HG03097 (cell line): Measurements from ENCODE around the gene FOXP1.
"Not testable (repeated sequence)": the region's sequence is repeated elsewhere in the genome, so short reads cannot be mapped to it uniquely, and the experiment has no call there.

Source experiments
- ATAC-seq: cut with Tn5 transposase; IDR thresholded peaks from one replicate; pipeline ENCODE4 v1.9.1; 2021; ENCODE audit not compliant: unreplicated experiment, low FRiP score

The FOXP1 gene

DNA sequence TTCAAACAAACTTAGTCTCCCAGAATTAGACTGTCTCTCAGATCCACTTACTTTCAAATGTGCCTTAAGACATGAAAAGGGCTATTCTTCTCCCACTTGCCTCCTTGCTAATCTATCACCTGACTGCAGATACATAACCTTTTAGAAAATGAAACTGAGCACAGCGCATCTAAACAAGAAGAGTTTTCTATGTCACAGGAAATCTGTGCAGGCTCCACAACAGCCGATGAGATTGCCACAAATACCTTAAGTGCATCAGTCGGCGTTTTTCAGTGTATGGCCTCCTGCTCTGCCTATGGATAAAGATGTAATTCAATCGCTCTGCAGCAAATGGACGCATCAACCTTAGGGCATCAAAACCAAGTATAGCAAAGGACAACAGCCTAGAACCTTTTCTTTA is 544.2 kb downstream of the FOXP1 start:
- ATAC-seq, result no peak

DNA sequence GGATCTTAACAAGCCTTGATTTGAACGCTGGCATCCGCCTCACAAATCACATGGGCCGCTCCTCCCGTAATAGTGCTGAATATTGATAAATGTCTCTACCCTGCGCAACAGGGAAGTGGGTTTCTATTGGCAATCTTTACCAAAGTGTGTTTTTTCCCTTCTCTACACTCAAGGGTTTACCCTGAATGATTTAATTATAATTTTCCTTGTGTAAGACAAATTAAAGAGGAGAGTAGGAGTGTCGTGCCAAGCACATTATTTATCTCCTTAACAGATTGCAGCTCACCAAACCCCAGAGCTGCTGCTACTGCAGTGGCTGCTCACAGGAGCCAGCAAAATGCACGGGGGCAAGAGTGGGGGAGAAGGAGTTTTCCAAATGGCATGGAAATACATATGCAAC is 545.8 kb downstream of the FOXP1 start:
- no peak for ATAC-seq

DNA sequence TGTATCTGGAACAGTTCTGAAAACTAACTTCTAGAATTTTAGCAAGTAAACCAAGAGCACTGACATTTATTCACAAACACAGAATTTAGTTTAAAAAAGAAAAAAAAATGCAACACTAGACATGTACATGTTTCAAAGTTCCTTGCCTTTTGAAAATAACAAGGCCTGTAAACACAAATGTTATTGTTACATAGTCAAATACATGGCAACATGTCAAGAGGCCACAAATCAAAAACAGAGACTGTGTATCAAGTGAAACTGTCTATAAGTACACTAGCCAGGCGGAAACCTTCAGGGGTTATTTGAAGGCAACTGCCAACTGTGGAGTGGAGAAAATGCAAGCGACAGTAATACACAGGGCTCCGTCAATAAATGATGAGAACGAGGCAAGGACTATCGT is 547.6 kb downstream of the FOXP1 start:
- ATAC-seq, result no peak

DNA sequence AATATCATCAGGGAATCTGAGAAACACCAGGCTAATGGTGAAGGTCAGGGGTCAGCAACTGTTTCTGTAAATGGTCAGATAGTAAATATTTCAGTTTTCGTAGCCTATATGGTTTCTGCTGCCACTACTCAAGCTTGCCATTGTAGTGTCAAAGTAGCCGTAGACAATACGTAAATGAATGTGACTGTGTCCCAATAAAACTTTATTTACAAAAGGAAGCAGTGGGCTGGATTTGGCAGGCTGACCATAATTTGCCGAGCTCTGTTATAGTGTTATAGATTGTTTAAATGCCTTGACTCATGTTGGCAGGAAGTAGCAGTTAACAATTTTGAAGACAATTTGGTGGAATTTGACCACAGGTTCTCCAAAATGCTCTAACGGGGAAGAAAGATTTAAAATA is 548.2 kb downstream of the FOXP1 start:
- ATAC-seq, result no peak

DNA sequence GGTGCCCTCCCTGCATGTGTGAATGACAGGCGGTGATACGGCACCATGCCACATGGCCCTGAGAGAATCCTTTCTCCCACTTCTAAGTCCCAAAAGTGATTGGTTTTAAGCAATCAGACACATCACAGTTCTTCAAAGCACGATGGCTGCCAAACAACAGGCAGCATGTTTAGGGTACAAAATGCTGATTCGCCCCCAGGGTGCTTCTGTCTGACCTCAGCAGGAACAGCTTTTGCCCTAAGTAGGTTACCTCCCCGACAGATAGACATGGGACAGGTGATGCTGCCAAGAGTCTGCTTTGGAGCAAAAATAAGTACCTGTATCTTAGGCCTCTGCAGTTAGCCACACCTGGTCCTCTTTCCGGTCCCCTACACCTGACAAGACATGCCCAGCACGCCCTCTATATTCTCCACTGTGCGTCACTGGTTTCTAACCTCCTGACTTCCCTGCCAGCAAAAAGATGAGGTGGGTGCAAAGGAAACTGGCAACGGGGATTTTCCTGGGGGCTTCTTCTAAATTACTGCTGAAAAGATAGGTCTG is 549.8 kb downstream of the FOXP1 start:
- no peak for ATAC-seq

DNA sequence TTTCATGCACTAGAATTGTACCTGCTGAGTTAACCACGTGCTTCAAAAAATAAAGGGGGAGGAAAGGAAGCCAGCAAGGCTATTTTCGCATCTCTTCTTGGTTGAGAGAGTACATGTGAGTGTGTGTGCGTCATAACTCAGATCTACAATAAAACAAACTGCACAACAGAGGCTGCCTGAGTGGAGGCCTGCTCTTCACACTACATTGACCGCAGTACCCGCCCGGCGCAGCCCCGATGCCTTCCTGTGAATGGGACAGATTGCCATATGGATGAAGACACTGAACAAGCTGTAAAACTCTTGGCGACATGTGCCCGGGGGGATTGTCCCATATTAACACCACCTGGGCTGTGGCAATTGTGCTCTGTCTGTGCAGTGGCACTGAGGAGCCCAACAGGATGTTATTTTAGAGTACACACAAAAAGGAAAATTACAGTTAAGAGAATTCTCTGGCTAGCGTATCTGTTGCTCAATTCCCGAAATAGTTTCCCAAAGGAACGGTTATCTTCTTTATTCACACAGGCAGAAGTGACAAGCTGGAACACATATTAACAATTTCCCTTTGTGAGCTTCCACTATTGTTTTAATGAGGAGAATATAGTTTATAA is 551.5 kb downstream of the FOXP1 start:
- ATAC-seq, result peak; percentile 66

DNA sequence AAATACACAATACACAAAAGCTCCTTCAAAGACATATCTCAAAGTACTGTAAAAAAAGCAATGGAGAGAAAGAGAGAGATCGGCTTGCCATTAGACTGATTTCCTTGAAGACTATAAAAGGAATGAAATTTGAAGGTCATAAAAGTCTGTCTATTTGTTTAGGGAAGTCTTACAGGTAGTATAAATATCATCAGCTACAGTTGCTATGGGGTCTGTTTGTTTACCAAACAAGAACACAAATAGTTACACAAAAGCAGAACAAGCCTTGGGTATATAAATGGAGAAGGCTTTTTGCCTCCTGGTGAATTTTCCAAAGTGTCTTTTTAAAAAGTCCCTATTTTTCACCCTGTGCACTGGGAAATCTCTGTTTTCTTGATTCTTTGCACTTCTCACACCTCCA is 552.3 kb downstream of the FOXP1 start:
- no peak for ATAC-seq

DNA sequence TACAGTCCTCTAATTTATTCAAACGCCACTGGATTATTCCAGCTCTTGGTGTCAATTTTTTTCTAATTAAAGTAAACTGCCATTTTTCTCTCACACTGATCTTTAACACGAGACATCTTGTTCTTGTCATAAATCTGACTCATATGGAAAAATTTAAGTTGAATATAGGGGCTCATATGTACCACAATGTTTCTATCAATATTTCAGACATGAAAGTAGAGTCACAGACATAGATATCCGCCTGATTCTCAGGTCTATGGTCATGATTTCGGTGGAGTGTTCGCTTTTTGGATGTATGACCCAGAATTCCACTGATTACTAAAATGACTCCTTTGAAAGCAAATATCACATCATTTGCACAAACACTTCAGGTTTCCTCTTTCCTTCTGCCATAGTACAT is 552.8 kb downstream of the FOXP1 start:
- no peak for ATAC-seq

DNA sequence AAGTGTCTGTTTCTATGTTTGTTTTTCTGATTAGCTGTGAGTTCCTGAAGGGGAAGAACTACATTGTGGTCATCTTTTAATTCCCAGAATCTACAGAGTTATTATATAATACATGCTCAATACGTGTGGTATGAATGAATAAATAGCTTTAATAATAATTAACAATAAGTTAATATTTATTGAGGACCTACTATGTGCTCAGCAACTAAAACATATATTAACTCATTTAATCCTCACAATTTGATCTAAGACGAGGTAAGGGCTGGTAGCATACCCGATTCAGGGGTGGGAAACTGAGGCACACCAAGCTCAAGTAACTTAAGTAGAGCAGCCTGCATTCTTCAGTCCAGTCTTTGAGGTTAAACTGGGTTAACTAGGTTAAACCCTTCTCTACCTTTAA is 553.8 kb downstream of the FOXP1 start:
- no peak for ATAC-seq

DNA sequence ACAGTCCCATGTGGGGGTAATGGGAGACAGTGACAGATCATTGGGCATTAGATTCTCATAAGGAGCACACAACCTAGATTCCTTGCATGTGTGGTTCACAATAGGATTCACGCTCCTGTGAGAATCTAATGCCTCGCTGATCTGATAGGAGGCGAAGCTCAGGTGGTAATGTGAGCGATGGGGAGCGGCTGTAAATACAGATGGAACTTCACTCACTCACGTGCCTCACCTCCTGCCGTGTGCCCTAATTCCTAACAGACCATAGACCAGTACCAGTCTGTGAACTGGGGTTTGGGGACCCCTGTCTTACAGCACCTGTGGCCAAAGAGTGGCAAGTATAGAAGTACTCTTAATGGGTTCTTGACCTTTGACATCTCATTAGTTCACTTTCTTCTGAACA is 554.7 kb downstream of the FOXP1 start:
- no peak for ATAC-seq

DNA sequence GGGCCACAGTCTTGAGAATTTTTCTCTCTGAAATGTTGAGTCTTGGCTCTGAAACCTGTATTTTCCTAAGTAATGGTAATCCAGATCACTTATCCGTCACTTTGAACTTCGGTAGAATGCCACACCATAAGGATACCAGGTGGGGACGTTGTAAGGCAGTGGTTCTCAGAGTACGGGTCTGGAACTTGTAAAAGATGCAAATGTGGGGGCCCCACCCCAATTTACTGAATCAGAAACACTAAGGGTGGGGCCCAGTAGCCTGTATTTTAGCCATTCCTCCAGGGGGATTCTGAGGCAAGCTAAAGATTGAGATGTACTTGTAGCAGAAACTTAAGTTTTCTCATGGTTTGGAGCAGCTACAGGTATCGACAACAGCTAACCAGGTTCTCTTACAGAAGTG is 555.3 kb downstream of the FOXP1 start:
- no peak for ATAC-seq

DNA sequence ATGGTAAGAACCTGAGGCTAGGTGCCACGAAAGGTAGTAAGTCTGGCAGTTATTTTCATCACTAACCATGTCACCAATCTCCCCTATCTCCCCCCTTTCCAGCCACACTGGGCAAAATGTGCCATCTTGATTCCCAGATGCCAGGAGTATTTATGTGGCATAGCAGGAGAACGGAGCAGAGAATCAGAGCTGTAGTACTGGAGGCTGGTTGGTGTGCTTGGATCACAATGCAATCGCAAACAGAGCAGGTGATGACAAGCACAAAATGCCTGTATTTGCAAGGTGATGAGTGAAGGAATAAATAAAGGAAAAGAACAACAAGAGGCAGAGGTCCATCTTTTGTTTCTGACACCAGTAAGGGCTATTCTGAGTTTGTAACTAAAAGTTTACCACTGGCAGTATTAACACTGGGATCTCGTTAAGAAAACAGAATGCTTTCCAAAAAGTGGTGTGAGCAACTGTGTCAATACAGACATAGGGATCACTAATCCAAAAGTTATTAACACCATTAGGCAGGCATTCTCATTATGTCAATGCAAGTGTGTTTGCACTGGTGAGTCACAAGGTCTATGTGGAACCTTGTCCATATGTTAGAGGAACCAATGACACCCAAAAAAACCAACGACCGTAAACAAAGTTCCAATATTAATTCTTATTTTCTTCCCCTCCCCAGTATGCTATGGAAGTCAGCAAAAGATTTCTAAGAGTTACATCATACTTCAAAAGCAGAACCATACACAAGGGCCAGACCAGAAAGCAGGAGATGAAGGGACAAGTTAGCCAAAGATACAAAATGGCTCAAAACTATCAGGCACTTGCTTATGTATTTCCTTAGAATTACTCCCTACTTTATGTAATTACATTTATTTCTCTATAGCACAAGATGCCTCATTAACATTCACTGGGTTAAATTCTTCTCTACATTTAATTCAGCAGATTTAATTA is 556.6 kb downstream of the FOXP1 start:
- no peak for ATAC-seq

DNA sequence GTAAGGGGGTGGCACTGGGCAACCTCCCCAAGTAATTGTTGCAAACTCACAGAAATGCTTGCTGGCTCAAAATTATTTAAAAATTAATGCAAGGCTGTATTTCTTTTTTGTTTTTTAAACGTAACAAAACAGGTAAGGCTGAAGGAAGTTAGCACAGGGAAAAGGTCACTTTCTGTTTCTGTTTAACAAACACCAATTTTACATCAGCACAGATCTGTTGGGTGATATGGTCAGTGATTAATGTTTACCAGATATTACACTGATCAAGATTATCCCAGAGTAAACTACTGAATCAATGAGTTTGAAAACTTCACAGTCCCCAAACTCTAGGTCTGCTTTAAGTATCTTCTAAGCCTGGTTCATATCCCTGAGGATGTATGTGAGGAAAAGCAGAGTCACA is 558.0 kb downstream of the FOXP1 start:
- no peak for ATAC-seq

DNA sequence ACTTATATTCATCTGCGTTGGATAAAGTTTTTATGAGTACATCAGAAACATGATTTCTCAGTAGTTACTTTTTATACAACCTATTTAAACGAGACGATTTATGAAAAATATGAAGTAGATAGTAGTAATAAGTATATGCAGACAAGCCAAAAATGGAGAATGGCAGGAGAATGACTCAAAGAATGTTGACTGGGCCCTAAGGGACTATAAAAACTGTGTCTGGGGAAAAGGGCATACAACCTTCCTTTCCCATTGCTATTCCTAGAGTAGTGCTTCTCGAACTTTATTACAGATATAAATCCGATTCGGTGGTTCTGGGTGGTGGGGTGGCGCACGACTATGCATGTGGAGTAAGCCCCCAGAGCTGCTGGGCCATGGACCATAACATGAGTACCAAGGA is 558.5 kb downstream of the FOXP1 start:
- no peak for ATAC-seq

DNA sequence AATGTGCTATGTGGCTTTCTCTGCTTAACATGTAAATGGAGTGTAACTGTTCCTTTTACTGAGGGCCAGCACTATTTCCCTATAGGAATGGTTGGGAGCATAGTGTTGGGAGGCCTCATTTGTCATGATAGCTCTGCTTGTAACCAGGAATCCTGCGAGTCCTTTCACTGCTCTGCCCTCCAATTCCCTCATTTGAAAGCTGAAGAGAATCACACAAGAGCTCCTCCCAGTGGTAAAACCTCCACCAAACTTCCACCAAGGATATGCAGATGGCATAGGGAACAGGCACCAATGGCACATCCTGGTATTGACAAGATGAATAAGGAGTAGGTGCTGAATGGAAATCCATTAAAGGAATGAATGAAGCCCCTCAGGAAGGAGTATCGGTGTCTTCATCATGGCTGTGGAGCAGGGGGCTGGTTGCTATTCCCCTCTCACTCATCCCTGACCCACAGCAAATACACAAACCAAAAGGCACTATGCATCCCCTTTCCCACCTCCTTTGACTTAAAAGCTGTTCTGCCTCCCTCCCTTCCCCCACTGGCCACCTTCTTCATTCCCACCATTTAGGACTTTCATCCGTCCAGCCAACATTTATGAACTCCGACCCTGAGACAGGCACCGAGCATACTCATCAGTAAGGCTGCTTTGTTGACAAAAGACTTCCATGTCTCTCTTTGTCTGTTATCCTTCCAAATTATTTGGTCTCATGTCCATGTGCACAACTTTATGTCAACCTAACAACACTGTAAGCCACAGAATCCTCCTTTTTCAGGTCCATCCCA is 560.8 kb downstream of the FOXP1 start:
- ATAC-seq, result no peak

DNA sequence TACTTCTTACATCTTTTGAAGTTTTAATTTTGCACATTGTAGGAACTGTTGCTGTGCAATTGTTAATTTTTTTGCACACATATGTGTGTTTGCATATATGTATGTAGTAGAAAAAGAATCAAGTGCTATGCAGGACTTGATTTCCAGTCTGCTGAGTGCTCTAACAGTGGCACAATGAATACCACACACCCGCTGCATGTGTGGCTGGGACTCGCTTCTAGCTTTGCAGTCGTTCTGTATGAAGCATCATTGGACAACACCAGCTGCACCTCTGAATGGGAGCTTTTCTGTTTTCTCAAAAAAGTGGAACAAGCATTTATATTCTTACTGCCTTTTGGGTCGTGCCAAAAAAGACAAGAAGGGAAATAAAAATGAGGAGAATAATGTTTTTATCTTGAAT is 564.7 kb downstream of the FOXP1 start:
- ATAC-seq, result no peak

DNA sequence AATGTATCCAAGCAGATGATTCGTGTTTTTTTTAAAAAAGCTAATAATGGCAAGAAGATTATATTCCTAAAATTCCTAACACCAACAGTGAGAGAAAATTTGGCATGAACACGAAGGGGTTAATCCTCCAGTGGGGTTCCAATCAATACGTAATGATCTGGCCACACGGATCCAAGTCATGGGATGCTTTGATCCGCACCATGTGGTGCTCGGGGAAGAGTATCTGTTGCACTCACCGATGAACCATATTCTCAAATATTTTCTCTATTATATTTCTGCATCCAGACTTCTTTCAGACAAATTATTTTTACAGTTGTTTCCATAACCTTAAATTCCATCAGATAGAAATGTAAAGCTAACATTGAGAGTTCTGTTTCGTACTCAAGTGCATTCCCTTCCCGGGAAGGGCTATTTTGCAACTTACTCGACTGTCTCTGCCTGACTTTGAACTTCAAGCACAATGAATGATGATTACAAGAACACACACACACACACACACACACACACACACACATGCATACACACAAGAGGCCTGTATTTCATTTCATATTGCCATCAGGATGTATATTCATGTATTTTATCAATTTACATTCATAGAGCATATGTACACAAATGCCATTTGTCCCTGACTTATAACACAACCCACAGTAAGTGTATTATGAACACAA is 567.2 kb downstream of the FOXP1 start:
- no peak for ATAC-seq

DNA sequence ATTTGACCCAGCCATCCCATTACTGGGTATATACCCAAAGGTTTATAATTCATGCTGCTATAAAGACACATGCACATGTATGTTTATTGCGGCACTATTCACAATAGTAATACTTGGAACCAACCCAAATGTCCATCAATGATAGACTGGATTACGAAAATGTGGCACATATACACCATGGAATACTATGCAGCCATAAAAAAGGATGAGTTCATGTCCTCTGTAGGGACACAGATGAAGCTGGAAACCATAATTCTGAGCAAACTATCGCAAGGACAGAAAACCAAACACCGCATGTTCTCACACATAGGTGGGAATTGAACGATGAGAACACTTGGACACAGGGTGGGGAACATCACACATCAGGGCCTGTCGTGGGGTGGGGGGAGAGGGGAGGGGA is 568.9 kb downstream of the FOXP1 start:
- not testable (repeated sequence) for ATAC-seq

DNA sequence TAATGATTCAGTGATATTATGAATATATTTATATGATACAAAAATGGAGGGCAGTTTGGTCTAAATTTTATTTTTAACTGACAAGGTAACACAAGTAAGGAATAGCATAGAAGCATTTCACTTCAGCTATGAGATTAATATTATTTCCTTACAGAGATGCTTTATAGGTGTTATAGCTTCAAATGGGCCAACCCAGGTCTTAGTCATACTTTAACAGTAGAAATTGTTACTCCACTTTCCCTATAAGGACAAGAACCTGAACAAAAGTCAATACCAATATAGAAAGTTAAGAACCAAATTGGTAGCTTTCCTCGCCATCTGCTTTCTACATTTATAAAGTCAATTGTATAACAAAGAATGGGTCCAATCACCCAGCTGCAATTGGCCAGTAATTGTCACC is 570.6 kb downstream of the FOXP1 start:
- ATAC-seq, result no peak

DNA sequence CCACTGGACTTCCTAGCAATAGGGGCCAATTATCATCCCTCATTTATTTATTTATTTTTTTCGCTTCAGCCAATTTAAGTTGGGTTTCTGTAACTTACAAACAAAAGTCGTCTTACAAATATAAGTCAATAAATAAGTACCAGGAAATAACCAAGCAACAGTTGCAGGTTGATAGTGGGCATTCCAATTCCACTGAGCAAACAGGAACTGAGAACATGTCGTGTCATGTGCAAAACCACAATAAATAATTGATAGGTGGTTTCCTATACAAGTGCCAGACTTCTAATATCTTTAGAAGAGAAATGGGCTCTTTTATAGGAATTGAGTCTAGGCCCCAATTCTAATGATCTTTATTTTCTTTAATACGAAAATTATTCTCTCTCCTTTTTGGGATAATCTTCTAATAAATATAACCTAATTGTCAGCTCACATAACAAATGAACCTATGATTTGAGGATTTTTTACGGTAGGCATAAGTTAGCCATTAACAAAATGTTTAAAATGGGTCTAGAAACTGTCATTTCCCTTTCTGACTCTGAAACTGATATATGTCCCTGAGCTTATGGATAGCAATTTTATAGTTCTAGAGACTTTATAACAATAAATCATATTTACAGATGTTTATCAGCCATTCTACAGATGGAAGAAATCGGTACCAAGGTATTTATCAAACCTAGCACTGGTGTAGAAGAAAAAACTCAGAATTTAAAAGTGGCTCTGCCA is 571.8 kb downstream of the FOXP1 start:
- ATAC-seq, result peak; percentile 84
